ENCODE results near the gene EEFSEC. TPM values are rescaled to one million over a fixed set of nuclear protein-coding genes. Genes with fewer than 3 reads are reported as not detected.

The EEFSEC gene
- total RNA-seq, 1 experiment from 2014 or later = 9.5 TPM

- no peaks in the 10 kb centered on the region for H3K9me3 ChIP-seq (ENCODE audit: control insufficient read depth, low read depth, low read length)
- H4K91ac ChIP-seq (ENCODE audit: insufficient read length, low read depth, low read length) = no peak overlapping the region
- no peak overlapping the region for H2BK12ac ChIP-seq (ENCODE audit: insufficient read length, low read depth, low read length)
- H2BK120ac ChIP-seq (ENCODE audit: low read depth, low read length, poor library complexity, severe bottlenecking) = no peak overlapping the region
- H3K4me1 ChIP-seq (ENCODE audit: insufficient read depth, low read length) = no peaks in the 10 kb centered on the region
- no peak overlapping the region for H3K4ac ChIP-seq (ENCODE audit: low read depth, low read length)
- no peak overlapping the region for H2BK15ac ChIP-seq (ENCODE audit: low read depth, low read length)
- Mint-ChIP-seq H3K4me1 (peaks cover 0 to 3% of the 10 kb centered on the region in 2 experiments; a peak in 1 of 4 replicates), H3K27ac (peak overlapping the region in 1 of 3 experiments; percentile 77; a peak in 2 of 7 replicates), H3K27me3 (ENCODE audit: low read depth) (no peaks in the 10 kb centered on the region), H3K4me3 (no peak overlapping the region), H3K9me3 (no peaks in the 10 kb centered on the region), H3K36me3 (ENCODE audit: insufficient read depth in 1 of 3, low read depth in 3 of 3) (no peaks in the 10 kb centered on the region; a peak in 1 of 7 replicates)
- no CpG with 5 or more reads among the region's 3 CpGs for WGBS (ENCODE audit: extremely low coverage, insufficient read length, low lambda C conversion rate)
- no peaks in the 10 kb centered on the region for H3K23me2 ChIP-seq (ENCODE audit: insufficient read length, low read depth, low read length, poor library complexity, severe bottlenecking)
- no peak overlapping the region for H3K14ac ChIP-seq (ENCODE audit: insufficient read depth, low read length)
- H3T11ph ChIP-seq (ENCODE audit: low read length) = no peak overlapping the region
- no peaks in the 10 kb centered on the region for H3K27me3 ChIP-seq (ENCODE audit: insufficient read depth, low read length)
- no peaks in the 10 kb centered on the region for H4K20me1 ChIP-seq (ENCODE audit: control insufficient read depth, insufficient read depth, insufficient read length)
- H2AK5ac ChIP-seq (ENCODE audit: insufficient read length, low read length) = no peak overlapping the region
- no peaks in the 10 kb centered on the region for H3K79me2 ChIP-seq (ENCODE audit: insufficient read depth, low read length)
- no peak overlapping the region for H3K27ac ChIP-seq (ENCODE audit: insufficient read length, low read depth, low read length)
- no peaks in the 10 kb centered on the region for H3K79me1 ChIP-seq (ENCODE audit: insufficient read depth, low read depth, low read length, poor library complexity, severe bottlenecking)
- H3K4me2 ChIP-seq (ENCODE audit: insufficient read depth, insufficient read length, low read length) = no peak overlapping the region
- H4K5ac ChIP-seq (ENCODE audit: insufficient read length, low read depth, low read length) = no peak overlapping the region
- H3K18ac ChIP-seq (ENCODE audit: insufficient read length, low read depth, low read length) = no peak overlapping the region
- DNase-seq = peak; percentile 27
- H2BK5ac ChIP-seq (ENCODE audit: insufficient read length, low read length) = no peak overlapping the region
- TF ChIP-seq CTCF (conservative IDR thresholded peaks at IDR 0.05) = peak; percentile 33; the same call in 2 of the 3 replicates
- H2BK20ac ChIP-seq (ENCODE audit: low read depth, low read length, poor library complexity, severe bottlenecking) = no peak overlapping the region
- H3K56ac ChIP-seq (ENCODE audit: insufficient read length, low read depth, low read length) = no peak overlapping the region
- H3K23ac ChIP-seq (ENCODE audit: insufficient read length, low read depth, low read length) = no peak overlapping the region
- no peak overlapping the region for H2AFZ ChIP-seq (ENCODE audit: low read length)
- no peak overlapping the region for H3K9ac ChIP-seq (ENCODE audit: extremely low read depth, insufficient read length, low read length)
- H4K8ac ChIP-seq (replicated peaks; ENCODE audit: insufficient read length, low read depth, low read length) = no peak overlapping the region
Measured at GRCh38 chr3:128307029-128307633, 153.8 kb downstream of the EEFSEC start.
